IMR-90 (cell line): Measurements from ENCODE around the gene TTC16. TPM values are rescaled to one million over a fixed set of nuclear protein-coding genes. Genes with fewer than 3 reads are reported as not detected.

Source experiments
- MAFK ChIP-seq: IDR thresholded peaks from 2 replicates; pipeline ENCODE4 v1.6.1; 2012; ENCODE audit warnings: low read depth, low read length, improper control_type of control experiment
- POLR2A ChIP-seq: IDR thresholded peaks from 2 replicates; pipeline ENCODE4 v1.6.1; 2012; ENCODE audit warnings: mild to moderate bottlenecking, low read depth, low read length
- RAD21 ChIP-seq: IDR thresholded peaks from 2 replicates; pipeline ENCODE4 v1.6.1; 2012; ENCODE audit warnings: low read length, improper control_type of control experiment
- RFX5 ChIP-seq: IDR thresholded peaks from 2 replicates; pipeline ENCODE4 v1.8.0; 2012; ENCODE audit warnings: low read depth, mild to moderate bottlenecking, low read length, moderate library complexity
- USF2 ChIP-seq: fragments of 150-350 bp; IDR thresholded peaks from 2 replicates; pipeline ENCODE4 v1.6.1; 2017; ENCODE audit warnings: mild to moderate bottlenecking, antibody characterized with exemption, low read length, low read depth
- polyA plus RNA-seq, 3 experiments: library from polyadenylated mRNA; depleted of rRNA; stranded (reverse); fragments of >200 nt; gene quantifications; 2 replicates each; pipeline ENCODE4 v1.2.3, GENCODE V29; 2012; ENCODE audit warnings: low replicate concordance in 1 of 3
- total RNA-seq: library from RNA; depleted of rRNA; stranded (reverse); fragments of >200 nt; gene quantifications from 2 replicates; pipeline ENCODE4 v1.2.3, GENCODE V29; 2012

TTC16 gene
- total and polyA plus RNA-seq, 2 of the 4 experiments (the other 2 are of a cell fraction), result 0.02 TPM; not detected in 1

DNA sequence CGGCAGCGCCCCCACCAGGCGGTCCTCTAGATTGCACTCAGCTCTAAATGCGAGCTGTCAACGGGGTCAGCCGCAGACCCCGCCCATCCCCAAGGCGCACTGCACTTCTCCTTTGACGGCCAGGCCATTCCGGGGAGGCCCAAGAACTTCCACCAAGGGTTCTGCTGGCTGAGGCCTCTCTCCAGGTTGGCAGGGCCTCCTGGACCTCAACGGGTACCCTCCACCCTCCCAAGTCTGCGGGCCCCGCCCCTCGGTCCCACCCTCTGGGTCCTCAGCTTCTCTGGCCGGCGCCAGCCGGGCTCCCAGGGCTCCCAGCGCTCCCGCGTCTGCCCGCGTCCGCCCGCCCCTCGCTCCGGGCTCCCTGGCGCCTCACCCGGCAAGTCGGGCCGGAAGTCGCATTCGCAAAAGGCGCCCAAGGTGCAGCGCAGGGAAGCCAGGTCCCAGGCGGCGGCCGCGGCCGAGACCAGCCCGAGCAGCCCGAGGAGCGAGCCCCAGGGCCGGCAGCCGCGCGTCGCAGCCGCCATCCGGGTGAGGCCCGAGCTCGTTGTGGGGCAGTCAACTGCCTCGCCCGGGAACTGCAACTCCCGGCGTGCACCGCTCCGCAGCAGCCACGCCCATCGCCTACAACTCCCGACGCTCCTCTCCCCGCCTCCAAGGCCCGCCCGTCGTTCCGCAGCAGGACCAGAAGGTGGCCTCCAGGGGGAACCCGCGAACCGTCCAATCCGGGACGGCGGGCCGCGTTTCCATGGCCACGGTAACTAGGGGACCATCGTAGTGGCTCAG, 19.1 kb downstream of the TTC16 start, which contains the start of gene TOR2A (continued):
- TF ChIP-seq USF2 (no peak), RAD21 (peak; percentile 93), MAFK (no peak), POLR2A (peak; percentile 73), RFX5 (peak; percentile 83)
